PFSK-1 (cell line): ENCODE results near the gene ANKS1B.

ENCODE experiments used
- FOXP2 ChIP-seq: optimal IDR thresholded peaks from 2 replicates; pipeline ENCODE3; 2011; ENCODE audit warnings: borderline replicate concordance, control low read depth, inconsistent platforms; ENCODE audit not compliant: insufficient read depth; ENCODE audit errors: extremely low read length, extremely low read depth
- POLR2AphosphoS5 ChIP-seq: IDR thresholded peaks from 2 replicates; pipeline ENCODE4 v1.6.1; 2012; ENCODE audit warnings: low read depth, mild to moderate bottlenecking, control low read depth, low read length, moderate library complexity
- SIN3A ChIP-seq: IDR thresholded peaks from 2 replicates; pipeline ENCODE4 v1.6.1; 2012; ENCODE audit warnings: mild to moderate bottlenecking, low read length, moderate library complexity, borderline replicate concordance; ENCODE audit not compliant: insufficient read depth
- TAF1 ChIP-seq: IDR thresholded peaks from 2 replicates; pipeline ENCODE4 v1.6.1; 2012; ENCODE audit warnings: low read length, control low read depth, borderline replicate concordance; ENCODE audit not compliant: insufficient read depth
- TF ChIP-seq, protein P1 (sequence below), 2 experiments: IDR thresholded peaks; 2 replicates each; pipeline versions ENCODE4 v1.6.1 to v1.8.0; 2011 to 2012; ENCODE audit warnings: low read depth in 2 of 2, low read length in 2 of 2, control low read depth in 1 of 2, inconsistent platforms in 1 of 2, mild to moderate bottlenecking in 1 of 2, moderate library complexity in 1 of 2; ENCODE audit not compliant: insufficient read depth in 1 of 2

The ANKS1B gene

GRCh38 chr12:99024870-99025269 is 959.9 kb downstream of the ANKS1B start:
- TF ChIP-seq TAF1 (no peak), FOXP2 (no peak), POLR2AphosphoS5 (no peak), SIN3A (no peak)
- TF ChIP-seq, protein P1, sequence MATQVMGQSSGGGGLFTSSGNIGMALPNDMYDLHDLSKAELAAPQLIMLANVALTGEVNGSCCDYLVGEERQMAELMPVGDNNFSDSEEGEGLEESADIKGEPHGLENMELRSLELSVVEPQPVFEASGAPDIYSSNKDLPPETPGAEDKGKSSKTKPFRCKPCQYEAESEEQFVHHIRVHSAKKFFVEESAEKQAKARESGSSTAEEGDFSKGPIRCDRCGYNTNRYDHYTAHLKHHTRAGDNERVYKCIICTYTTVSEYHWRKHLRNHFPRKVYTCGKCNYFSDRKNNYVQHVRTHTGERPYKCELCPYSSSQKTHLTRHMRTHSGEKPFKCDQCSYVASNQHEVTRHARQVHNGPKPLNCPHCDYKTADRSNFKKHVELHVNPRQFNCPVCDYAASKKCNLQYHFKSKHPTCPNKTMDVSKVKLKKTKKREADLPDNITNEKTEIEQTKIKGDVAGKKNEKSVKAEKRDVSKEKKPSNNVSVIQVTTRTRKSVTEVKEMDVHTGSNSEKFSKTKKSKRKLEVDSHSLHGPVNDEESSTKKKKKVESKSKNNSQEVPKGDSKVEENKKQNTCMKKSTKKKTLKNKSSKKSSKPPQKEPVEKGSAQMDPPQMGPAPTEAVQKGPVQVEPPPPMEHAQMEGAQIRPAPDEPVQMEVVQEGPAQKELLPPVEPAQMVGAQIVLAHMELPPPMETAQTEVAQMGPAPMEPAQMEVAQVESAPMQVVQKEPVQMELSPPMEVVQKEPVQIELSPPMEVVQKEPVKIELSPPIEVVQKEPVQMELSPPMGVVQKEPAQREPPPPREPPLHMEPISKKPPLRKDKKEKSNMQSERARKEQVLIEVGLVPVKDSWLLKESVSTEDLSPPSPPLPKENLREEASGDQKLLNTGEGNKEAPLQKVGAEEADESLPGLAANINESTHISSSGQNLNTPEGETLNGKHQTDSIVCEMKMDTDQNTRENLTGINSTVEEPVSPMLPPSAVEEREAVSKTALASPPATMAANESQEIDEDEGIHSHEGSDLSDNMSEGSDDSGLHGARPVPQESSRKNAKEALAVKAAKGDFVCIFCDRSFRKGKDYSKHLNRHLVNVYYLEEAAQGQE (IDR thresholded peaks at IDR 0.05; ENCODE audit: insufficient read depth in 1 of 2, low read depth in 2 of 2, low read length in 2 of 2) = no peak

GRCh38 chr12:99024191-99024590 is 960.5 kb downstream of the ANKS1B start:
- no peak for TF ChIP-seq POLR2AphosphoS5

GRCh38 chr12:99020871-99021270 is 963.9 kb downstream of the ANKS1B start:
- TF ChIP-seq, protein P1 (IDR thresholded peaks at IDR 0.05; ENCODE audit: insufficient read depth in 1 of 2, low read depth in 2 of 2, low read length in 2 of 2) = no peak
- TF ChIP-seq TAF1 = no peak
- TF ChIP-seq FOXP2 = no peak
- no peak for TF ChIP-seq POLR2AphosphoS5
- TF ChIP-seq SIN3A = no peak

DNA sequence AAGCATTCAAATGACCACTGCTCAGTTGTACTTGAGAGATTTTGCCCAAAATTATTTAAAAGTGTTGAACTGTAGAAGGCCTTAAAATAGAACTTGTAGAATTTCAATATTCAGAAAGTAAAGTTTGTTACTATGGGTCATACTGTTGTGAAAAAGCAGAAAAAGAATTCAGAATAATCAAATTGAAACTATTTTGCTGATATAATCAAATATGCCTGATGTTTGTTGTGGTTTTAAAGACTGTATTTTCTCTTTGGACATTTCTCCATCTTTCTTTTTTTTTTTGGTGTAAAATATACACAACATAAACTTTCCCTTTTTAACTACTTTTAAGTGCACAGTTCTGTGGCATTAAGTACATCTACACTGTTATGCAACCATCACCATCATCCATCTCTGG is 964.9 kb downstream of the ANKS1B start:
- no peak for TF ChIP-seq FOXP2
- no peak for TF ChIP-seq TAF1
- TF ChIP-seq POLR2AphosphoS5 = no peak
- TF ChIP-seq SIN3A = no peak
- TF ChIP-seq, protein P1 (IDR thresholded peaks at IDR 0.05; ENCODE audit: insufficient read depth in 1 of 2, low read depth in 2 of 2, low read length in 2 of 2) = no peak

DNA sequence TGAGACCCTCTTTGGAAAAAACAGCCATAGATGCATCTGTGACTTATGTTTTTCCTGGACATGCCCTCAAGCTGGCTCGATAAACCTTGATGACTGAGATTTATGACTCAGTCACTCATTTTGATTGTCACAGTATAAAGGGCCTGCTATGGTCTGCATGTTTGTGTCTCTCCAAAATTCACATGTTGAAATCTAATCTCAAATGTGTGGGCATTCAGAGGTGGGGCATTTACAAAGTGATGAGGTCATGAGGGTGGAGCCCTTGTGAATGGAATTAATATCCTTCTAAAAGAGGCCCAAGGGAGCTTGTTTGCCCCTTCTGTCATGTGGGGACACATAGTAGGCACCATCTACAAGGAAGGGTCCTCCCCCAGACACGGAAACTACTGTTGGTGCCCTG is 966.8 kb downstream of the ANKS1B start:
- no peak for TF ChIP-seq TAF1
- TF ChIP-seq POLR2AphosphoS5 = no peak
- TF ChIP-seq FOXP2 = no peak
- TF ChIP-seq SIN3A = no peak
- TF ChIP-seq, protein P1 (IDR thresholded peaks at IDR 0.05; ENCODE audit: insufficient read depth in 1 of 2, low read depth in 2 of 2, low read length in 2 of 2) = no peak
